ENCODE measurements around the gene NUDC. TPM values are rescaled to one million over a fixed set of nuclear protein-coding genes. Genes with fewer than 3 reads are reported as not detected.

NUDC gene
- total and polyA plus RNA-seq, 2 of the 13 experiments (the other 11 are each of a cell fraction or from before 2014, with no cell fraction given): 34.7 to 104 TPM

DNA sequence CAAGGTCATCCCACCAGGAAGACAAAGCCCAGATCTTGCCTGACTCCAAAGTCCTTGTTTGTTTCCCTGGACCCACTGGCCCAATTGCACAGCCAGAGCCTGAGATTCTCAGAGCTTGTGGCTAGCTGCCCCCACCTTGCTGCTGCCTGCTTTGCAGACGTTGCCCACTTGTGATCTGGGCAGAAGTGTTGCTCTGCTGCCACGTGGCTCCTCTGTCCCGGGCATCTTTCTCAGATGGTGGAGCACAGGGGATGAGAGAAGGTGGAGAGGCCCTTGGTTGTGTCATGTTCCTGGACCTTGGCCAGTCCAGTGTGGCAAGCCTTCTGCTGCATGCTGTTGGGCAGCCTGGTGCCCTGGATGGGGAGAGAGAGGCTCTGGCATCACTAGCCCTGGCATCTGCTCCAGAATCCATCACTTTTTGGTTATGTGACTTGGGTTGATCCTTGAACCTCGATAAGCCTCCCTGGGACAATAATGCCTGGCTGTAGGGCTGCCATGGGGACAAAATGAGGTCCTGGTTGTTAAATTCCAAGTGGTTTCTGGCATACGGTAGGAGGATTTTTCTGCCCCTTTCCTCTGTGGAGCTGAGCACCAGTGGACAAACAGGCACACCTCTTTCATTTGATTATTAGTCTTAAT is 6.2 kb upstream of the NUDC start (continued):
- TF ChIP-seq SP2 (CRISPR knock-in tag; IDR thresholded peaks at IDR 0.05): no peak
- TF ChIP-seq MATR3 (CRISPR knock-in tag; IDR thresholded peaks at IDR 0.05): no peak
- TF ChIP-seq, protein P1, sequence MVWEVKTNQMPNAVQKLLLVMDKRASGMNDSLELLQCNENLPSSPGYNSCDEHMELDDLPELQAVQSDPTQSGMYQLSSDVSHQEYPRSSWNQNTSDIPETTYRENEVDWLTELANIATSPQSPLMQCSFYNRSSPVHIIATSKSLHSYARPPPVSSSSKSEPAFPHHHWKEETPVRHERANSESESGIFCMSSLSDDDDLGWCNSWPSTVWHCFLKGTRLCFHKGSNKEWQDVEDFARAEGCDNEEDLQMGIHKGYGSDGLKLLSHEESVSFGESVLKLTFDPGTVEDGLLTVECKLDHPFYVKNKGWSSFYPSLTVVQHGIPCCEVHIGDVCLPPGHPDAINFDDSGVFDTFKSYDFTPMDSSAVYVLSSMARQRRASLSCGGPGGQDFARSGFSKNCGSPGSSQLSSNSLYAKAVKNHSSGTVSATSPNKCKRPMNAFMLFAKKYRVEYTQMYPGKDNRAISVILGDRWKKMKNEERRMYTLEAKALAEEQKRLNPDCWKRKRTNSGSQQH (CRISPR knock-in tag; IDR thresholded peaks at IDR 0.05; ENCODE audit: low read depth): no peak
- no peak for TF ChIP-seq ZNF670 (CRISPR knock-in tag; IDR thresholded peaks at IDR 0.05; ENCODE audit: borderline replicate concordance)
- no peak for TF ChIP-seq CENPT (CRISPR knock-in tag; IDR thresholded peaks at IDR 0.05; ENCODE audit: low read depth)
- TF ChIP-seq MAFG (CRISPR knock-in tag; IDR thresholded peaks at IDR 0.05): no peak
- peak; percentile 48; the same call in 1 of the 2 replicates for TF ChIP-seq SSRP1 (CRISPR knock-in tag; IDR thresholded peaks at IDR 0.05)
- TF ChIP-seq PHF8 (CRISPR knock-in tag; IDR thresholded peaks at IDR 0.05): 0 out of 2 replicates have a peak, but pooled peaks have one; percentile 38
- peak; percentile 54; the same call in 1 of the 2 replicates for TF ChIP-seq CBX5 (CRISPR knock-in tag; IDR thresholded peaks at IDR 0.05; ENCODE audit: borderline replicate concordance)
- TF ChIP-seq ZNF337 (CRISPR knock-in tag; IDR thresholded peaks at IDR 0.05; ENCODE audit: borderline replicate concordance, low read depth): no peak
- TF ChIP-seq, protein P2, sequence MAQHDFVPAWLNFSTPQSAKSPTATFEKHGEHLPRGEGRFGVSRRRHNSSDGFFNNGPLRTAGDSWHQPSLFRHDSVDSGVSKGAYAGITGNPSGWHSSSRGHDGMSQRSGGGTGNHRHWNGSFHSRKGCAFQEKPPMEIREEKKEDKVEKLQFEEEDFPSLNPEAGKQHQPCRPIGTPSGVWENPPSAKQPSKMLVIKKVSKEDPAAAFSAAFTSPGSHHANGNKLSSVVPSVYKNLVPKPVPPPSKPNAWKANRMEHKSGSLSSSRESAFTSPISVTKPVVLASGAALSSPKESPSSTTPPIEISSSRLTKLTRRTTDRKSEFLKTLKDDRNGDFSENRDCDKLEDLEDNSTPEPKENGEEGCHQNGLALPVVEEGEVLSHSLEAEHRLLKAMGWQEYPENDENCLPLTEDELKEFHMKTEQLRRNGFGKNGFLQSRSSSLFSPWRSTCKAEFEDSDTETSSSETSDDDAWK (CRISPR knock-in tag; IDR thresholded peaks at IDR 0.05): no peak
- TF ChIP-seq PTBP1 (IDR thresholded peaks at IDR 0.05; ENCODE audit: low read depth, low read length, poor library complexity, severe bottlenecking): peak; percentile 43
- 0 out of 2 replicates have a peak, but pooled peaks have one; percentile 43 for TF ChIP-seq MEF2D (CRISPR knock-in tag; IDR thresholded peaks at IDR 0.05)
- TF ChIP-seq ZC3H4 (CRISPR knock-in tag; IDR thresholded peaks at IDR 0.05; ENCODE audit: borderline replicate concordance): no peak
- no peak for TF ChIP-seq ZNF335 (CRISPR knock-in tag; IDR thresholded peaks at IDR 0.05)
- TF ChIP-seq JUND (CRISPR knock-in tag; IDR thresholded peaks at IDR 0.05): peak; percentile 76
- TF ChIP-seq KLF16 (CRISPR knock-in tag; IDR thresholded peaks at IDR 0.05): 0 out of 4 replicates have a peak, but pooled peaks of 1 of the 2 experiments have one; percentile 23
- no peak for TF ChIP-seq ZKSCAN1 (IDR thresholded peaks at IDR 0.05; ENCODE audit: low read length)
- TF ChIP-seq GATAD2A (CRISPR knock-in tag; IDR thresholded peaks at IDR 0.05): peak; percentile 91
- peak; percentile 58 for TF ChIP-seq FOSL2 (CRISPR knock-in tag; IDR thresholded peaks at IDR 0.05)
- 0 out of 2 replicates have a peak, but pooled peaks have one; percentile 47 for TF ChIP-seq KDM1A (CRISPR knock-in tag; IDR thresholded peaks at IDR 0.05)
- TF ChIP-seq, protein P3, sequence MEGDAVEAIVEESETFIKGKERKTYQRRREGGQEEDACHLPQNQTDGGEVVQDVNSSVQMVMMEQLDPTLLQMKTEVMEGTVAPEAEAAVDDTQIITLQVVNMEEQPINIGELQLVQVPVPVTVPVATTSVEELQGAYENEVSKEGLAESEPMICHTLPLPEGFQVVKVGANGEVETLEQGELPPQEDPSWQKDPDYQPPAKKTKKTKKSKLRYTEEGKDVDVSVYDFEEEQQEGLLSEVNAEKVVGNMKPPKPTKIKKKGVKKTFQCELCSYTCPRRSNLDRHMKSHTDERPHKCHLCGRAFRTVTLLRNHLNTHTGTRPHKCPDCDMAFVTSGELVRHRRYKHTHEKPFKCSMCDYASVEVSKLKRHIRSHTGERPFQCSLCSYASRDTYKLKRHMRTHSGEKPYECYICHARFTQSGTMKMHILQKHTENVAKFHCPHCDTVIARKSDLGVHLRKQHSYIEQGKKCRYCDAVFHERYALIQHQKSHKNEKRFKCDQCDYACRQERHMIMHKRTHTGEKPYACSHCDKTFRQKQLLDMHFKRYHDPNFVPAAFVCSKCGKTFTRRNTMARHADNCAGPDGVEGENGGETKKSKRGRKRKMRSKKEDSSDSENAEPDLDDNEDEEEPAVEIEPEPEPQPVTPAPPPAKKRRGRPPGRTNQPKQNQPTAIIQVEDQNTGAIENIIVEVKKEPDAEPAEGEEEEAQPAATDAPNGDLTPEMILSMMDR (CRISPR knock-in tag; IDR thresholded peaks at IDR 0.05): no peak
- TF ChIP-seq HDAC1 (CRISPR knock-in tag; IDR thresholded peaks at IDR 0.05): peak; percentile 50; the same call in 1 of the 2 replicates
- TF ChIP-seq MYC (CRISPR knock-in tag; IDR thresholded peaks at IDR 0.05; ENCODE audit: borderline replicate concordance): peak; percentile 90
- TF ChIP-seq RNF2 (conservative IDR thresholded peaks at IDR 0.05; ENCODE audit: low read depth): no peak
- no peak for TF ChIP-seq SUZ12 (IDR thresholded peaks at IDR 0.05; ENCODE audit: low read depth, low read length)
- TF ChIP-seq ZNF850 (CRISPR knock-in tag; conservative IDR thresholded peaks at IDR 0.05): no peak
- peak; percentile 57 for TF ChIP-seq NCOA2 (CRISPR knock-in tag; IDR thresholded peaks at IDR 0.05)
- TF ChIP-seq SIN3A (IDR thresholded peaks at IDR 0.05; ENCODE audit: borderline replicate concordance, low read depth, low read length): no peak
- TF ChIP-seq ARNTL (CRISPR knock-in tag; IDR thresholded peaks at IDR 0.05): peak; percentile 31; the same call in 1 of the 2 replicates

Data from HepG2 (cell line).